HUDEP-2 (cell line): ENCODE results near the gene NR2E3.
"Not testable (repeated sequence)": the region's sequence is repeated elsewhere in the genome, so short reads cannot be mapped to it uniquely, and the experiment has no call there.

Experiments
- DNase-seq, 76 experiments: peaks; one replicate each; lab custom pipeline; 2025; ENCODE audit not compliant: unreplicated experiment in 76 of 76; lab: John Stamatoyannopoulos, UW

NR2E3 gene

DNA sequence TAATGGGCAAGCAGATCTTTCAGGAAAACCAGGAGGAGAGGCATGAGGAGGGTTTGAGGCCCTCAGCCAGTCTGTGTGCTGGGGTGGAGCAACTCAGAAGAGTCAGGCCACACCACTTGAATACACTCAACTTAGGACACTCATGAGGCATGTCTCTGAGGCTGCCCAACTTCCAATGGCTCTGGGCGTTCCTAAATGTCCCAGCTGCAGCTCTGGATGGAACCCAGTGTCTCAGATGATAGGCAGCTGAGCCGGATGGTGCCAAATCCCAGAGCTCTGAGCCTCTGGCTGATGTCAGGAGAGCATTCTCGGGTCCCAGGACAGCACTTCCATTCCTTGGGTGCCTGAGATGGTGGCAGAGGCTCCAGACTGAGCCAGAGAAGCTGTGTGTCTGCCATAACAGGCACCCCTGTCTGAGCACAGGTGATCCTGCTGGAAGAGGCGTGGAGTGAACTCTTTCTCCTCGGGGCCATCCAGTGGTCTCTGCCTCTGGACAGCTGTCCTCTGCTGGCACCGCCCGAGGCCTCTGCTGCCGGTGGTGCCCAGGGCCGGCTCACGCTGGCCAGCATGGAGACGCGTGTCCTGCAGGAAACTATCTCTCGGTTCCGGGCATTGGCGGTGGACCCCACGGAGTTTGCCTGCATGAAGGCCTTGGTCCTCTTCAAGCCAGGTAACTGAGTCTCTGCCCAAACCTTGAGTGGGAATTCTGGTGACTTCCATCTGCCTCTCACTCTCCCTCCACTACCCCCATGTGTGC is 2.8 kb downstream of the NR2E3 start:
- DNase-seq: no peak

DNA sequence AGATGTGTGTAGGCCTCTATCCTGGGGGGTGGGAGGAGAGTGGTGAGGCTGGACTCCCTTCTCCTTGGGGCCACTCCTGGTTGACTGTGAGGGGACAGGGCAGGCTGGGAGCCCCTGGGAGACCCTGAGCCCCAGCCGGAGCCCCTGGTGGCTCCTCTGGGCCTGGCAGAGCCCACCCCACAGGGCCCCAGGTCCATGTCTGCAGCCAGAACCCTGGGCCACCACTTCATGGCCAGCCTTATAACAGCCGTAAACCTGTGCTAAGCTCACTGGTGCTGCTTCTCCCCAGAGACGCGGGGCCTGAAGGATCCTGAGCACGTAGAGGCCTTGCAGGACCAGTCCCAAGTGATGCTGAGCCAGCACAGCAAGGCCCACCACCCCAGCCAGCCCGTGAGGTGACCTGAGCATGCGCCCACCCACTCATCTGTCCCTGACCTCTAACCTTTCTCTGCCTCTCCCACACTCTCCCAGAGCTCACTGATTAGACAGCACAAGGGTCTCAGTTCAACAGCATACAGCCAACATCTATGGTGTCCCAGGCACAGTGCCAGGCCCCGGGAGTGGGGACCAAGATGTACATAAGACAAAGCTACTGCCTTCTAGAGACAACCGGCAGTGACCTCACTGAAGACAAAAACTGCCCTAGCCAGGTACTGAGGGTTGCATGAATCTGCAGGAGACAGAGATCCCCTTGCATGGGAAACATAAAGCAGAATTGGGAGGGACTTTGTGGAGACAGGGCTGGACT is 3.5 kb downstream of the NR2E3 start:
- no peak for DNase-seq

DNA sequence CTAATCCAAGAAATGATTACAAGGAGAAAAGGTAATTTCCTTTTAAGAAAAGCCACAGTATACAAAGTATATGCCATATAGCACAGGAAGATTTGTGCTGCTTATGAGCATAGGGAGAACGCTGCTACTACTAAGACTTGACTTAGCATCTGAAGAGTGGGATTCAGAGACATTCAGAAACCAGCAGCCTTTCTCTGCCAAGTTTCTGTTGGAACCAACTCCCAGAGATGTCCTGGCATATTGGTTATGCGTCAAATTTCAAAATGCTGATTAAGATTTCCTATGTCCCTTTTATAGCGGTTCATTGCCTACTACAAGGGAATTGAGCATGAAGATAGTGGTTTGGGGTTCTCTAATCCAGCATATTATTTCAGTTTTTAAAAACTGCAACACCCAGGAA is 4.9 kb downstream of the NR2E3 start:
- no peak for DNase-seq

DNA sequence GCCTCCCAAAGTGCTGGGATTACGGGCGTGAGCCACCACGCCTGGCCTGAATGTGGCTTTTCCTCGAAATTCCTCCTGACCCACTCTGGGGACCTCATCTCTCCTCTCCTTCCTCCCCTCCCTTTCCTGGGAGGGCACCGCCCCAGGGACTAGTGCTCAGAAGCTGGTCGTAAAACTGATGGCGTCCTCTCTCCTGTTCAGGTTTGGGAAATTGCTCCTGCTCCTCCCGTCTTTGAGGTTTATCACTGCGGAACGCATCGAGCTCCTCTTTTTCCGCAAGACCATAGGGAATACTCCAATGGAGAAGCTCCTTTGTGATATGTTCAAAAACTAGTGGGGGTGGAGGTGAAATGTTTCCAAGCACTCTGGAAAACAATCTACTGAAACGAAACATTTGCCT is 7.0 kb downstream of the NR2E3 start:
- no peak for DNase-seq

DNA sequence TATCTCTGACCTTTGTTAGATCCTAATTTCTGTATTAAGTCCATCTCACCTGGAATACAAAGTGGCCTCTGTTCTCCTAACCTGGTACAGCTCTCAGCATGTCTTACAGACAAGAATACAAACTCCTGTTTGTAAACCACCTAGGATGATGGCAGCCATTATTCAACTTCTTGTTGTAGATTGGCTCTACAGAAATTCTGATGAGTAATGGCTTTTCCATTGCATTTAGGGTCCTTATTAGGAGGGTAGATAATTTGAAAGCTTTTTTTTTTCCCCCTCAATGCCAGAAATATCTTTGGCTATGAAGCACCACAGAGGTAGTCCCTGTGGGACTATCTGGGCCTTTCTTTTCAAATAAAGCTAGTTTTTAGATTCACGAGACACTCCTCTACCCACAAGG is 9.8 kb downstream of the NR2E3 start:
- DNase-seq: no peak

DNA sequence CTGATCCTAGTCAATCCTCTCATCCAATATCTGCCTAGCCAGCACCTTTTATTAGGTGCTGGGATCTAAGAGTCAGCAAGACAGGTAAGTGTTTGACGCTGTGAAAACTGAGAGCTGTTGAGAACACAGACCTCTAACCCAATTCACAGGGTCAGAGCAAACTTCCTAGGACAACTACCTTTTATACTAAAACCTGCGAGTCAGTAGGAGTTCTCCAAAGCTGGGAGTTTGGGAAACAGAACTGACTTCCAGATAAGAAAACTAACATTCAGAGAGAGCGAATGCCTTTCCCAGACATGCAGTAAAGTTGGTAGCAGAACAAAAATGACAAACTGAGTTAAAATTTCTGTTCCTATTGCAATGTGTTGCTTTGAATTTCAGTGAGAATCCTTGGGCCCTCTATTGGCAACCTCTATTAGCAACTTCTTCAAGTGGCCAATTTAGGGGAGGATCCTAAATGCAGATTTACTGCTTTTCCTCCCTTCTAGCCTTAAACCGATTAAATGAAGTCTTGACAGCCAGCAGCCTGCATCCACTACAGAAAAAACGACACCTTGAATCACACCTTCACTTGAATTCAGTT is 11.3 kb downstream of the NR2E3 start:
- no peak for DNase-seq

DNA sequence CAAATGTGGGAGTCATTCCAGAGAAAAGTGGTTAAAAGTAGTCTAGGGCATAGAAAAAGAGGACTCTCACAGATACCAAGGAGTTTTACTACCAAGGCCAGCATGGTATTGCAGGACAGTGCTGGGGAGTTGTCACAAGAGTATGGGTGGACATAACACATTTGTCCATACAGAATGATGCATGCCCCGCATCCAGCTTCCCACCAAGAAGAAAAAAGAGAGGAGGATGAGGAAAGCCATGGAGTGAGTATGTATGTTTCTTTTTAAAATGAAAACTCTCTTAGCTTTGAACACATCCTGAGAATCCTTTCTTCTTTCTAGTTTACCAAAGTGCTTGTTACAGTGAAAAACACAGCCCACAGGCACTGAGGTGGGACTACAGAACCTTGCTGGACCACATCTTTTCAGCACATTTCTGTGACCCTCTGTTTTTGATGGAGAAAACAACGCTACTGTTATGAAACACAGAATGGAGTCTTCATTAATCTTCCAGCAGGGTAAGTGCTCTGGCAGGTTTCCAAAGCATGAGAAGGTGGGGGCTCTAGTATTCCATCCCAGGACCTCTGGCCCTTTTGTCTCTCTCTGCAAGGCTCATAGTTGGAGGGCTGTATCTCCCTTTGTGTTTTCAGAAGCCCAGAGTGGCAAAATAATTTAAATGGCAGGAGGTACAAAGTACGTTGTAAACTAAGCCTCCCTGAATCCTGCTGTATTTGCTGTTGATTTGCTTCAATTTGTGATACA is 12.7 kb downstream of the NR2E3 start:
- DNase-seq: no peak

DNA sequence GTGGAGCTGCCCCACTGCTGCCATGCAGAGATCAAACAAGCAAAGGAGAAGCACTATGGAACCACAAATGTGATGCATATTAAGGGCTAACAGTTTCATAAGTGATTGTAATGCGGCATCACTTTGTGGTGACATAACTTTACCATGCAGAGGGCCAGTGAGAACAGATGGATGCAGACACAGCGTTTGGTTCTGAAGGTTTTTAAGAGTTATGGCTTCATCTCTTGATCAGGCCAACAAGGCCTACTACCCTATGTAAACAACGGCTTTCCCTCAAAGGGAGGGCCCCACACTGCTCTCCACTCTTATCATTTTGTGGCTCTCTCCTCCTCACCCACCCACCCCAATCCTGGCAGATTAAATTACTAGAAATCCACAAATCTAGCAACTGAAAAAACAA is 13.4 kb downstream of the NR2E3 start:
- DNase-seq: no peak

DNA sequence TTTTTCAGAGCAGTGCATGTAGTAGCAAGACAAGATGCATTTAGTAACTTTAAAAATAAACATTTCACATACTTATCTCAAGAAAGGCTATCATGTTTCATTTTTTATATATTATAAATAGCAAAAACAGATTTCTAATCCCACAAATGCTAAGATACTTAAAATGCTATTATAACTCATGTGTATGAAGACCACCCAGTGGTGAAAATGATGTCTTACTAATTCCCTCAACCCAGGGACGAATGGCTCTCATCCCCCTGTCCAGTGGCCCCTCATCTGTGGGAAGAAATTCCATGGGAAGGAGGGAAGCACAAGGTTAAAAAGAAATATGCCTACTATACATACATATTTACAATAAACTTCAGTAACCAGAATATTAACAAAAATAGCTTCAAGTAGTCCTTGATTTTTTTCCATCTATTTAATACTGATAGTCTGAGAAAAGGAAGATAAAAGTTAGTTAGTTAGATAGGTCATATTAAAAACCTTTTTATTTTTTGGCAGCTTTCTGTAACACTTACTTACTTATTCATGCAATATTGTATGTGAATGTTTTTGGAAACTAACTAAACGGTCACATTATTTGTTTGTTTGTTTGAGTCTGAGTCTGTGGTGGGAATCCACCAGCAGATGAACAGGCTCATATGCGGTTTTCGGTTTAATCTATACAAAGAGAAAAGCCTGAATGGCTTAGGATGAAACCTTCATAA is 14.8 kb downstream of the NR2E3 start:
- no peak for DNase-seq

DNA sequence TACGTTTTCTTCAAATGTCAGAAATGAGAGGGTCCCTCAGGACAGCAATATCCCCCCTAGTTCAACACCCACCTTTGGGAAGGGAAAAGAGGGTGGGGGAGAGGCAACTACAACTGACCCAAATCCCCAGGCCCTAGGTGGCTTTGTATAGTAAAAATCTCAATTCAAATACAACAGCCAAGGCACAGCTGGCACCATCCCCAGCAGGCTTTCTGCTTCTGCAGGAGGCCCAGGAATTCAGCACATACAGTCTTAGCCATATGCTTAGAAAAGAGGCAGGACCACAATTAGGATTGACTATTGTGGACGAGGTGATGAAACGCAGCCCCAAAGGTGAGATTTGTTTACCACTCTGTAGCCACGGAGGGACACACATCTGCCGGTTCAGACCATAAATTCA is 15.8 kb downstream of the NR2E3 start:
- no peak for DNase-seq

DNA sequence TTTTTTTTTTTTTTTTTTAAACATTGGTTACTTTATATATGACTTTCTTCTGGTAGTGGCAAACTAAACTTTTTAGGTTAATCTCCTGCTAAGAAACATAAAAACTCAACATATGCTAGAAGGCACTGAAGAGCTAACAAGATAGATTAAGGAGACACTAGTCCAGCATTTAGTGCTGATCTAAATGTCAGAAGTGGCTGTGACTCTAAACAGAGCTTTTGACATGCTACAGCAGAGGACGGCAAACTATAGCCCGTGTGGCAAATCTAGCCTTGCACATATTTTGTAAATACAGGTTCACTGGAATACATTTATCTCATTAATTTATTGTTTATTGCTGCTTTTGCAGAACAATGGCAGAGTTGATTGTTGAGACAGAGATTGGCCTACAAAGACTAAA is 20.6 kb downstream of the NR2E3 start:
- DNase-seq: no peak

DNA sequence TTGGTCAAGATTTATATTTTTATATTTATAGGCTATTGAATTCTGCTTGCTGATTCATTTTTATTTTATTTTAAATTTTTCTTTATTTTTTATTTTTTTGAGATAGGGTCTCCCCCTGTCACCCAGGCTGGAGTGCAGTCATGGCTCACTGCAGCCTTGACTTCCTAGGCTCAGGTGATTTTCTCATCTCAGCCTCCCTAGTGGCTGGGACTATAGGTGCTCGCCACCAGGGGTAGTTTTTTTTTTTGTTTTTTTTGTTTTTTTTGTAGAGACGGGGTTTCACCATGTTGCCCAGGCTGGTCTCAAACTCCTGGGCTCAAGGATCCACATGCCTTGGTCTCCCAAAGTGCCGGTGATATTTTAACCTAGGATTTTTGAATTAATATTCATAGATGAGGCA is 31.2 kb downstream of the NR2E3 start:
- no peak for DNase-seq

DNA sequence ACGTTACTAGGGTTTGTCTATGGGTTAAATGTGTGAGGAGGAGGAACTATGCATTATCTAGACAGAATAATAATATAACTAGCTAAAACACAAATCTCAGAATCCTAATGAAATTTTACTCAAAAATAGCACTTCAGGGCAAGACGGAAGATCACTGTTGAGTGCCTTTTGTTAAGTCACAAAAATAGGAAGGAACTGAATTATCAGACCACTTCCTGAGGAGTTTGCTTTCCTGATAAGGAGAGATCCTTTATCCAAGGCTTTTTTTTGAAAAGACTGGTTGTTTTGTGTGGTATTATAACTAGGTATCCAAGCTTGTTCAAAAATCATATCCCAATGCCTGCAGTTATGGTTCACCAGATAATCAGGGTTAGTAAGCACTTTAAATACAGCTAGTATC is 34.6 kb downstream of the NR2E3 start:
- DNase-seq: no peak

DNA sequence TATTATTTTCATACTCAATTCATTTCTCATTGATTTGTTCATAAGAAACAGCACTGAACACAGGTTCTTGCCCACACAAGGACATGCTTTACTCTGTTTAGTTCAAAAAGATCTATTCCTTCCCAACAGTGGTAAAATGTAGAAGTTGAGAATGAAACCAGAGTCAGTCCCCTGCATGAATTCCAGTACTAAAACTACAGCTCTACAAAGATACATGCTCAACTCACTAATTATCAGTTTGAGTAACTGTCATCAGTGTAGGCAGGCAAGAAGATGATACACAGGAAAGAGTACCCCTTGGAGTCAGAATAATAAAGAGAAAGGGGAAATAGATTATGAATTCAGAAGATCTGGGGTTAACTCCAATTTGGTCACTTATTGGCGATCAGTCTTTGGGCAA is 43.2 kb downstream of the NR2E3 start:
- DNase-seq: no peak

DNA sequence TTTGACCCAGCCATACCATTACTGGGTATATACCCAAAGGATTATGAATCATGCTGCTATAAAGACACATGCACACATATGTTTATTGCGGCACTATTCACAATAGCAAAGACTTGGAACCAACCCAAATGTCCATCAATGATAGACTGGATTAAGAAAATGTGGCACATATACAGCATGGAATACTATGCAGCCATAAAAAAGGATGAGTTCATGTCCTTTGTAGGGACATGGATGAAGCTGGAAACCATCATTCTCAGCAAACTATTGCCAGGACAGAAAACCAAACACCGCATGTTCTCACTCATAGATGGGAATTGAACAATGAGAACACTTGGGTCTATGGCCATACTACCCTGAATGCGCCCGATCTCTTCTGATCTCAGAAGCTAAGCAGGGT is 47.9 kb downstream of the NR2E3 start:
- not testable (repeated sequence) for DNase-seq
